ENCODE measurements around the gene KCNMA1. TPM values are rescaled to one million over a fixed set of nuclear protein-coding genes. Genes with fewer than 3 reads are reported as not detected.
A peak's percentile ranks its signal among the peaks of the same experiment; 100 is the strongest.

The KCNMA1 gene
- total and polyA plus RNA-seq, 2 donors (not counting 1 experiment from before 2014, with no cell fraction given): 0.82 to 3.1 TPM

GRCh38 chr10:76829724-76830123, 807.9 kb downstream of the KCNMA1 start:
- intact Hi-C loops (cut with micrococcal nuclease): no loop called here
- no peaks in the 10 kb centered on the region for H3K36me3 ChIP-seq (replicated peaks in 1 of 2; ENCODE audit: control extremely low read depth in 1 of 2, control insufficient read depth in 1 of 2, extremely low read depth in 1 of 2, insufficient read depth in 2 of 2, low read length in 1 of 2)
- no peak overlapping the region for H3K4me3 ChIP-seq (ENCODE audit: control extremely low read depth in 1 of 5, extremely low read depth in 1 of 5, insufficient read depth in 1 of 5, low read depth in 2 of 5, low read length in 4 of 5)
- ChIA-PET POLR2A (no interaction called here), CTCF (no interaction called here)
- H3K27ac ChIP-seq (ENCODE audit: low read length in 2 of 2): no peak overlapping the region
- TF ChIP-seq CTCF (IDR thresholded peaks at IDR 0.05) (no peak), EZH2 (IDR thresholded peaks at IDR 0.05; ENCODE audit: borderline replicate concordance, insufficient read depth, low read depth, low read length, poor library complexity, severe bottlenecking) (no peak)
- H3K9ac ChIP-seq (ENCODE audit: low read length): no peak overlapping the region
- no peak for ATAC-seq (ENCODE audit: low read depth)
- H3K4me1 Mint-ChIP-seq: no peaks in the 10 kb centered on the region
- WGBS (ENCODE audit: insufficient coverage): no CpG with 5 or more reads among the region's 2 CpGs
- no peak overlapping the region for H3K4me2 ChIP-seq (replicated peaks; ENCODE audit: low read depth, low read length, poor library complexity, severe bottlenecking)
- no peak overlapping the region for H3K27ac Mint-ChIP-seq
- no peaks in the 10 kb centered on the region for H3K79me2 ChIP-seq (ENCODE audit: control insufficient read depth, insufficient read depth, low read length)
- H3K9me3 Mint-ChIP-seq (ENCODE audit: insufficient read depth): no peaks in the 10 kb centered on the region
- no peaks in the 10 kb centered on the region for H3K9me3 ChIP-seq (ENCODE audit: control extremely low read depth in 1 of 3, control insufficient read depth in 2 of 3, insufficient read depth in 1 of 3, low read length in 2 of 3)
- H3K27me3 ChIP-seq (replicated peaks in 1 of 4; ENCODE audit: control extremely low read depth in 1 of 4, control insufficient read depth in 3 of 4, insufficient read depth in 4 of 4, low read length in 3 of 4): no peaks in the 10 kb centered on the region
- DNase-seq: no peak
- no peaks in the 10 kb centered on the region for H3K4me1 ChIP-seq (ENCODE audit: control insufficient read depth in 2 of 2, insufficient read depth in 2 of 2, low read length in 2 of 2)
- no peak overlapping the region for H3K4me3 Mint-ChIP-seq
- H4K20me1 ChIP-seq (ENCODE audit: control insufficient read depth, insufficient read depth, low read length, poor library complexity, severe bottlenecking): no peaks in the 10 kb centered on the region
- no peak overlapping the region for H2AFZ ChIP-seq (ENCODE audit: insufficient read depth, low read depth, low read length, poor library complexity, severe bottlenecking)
- H3K27me3 Mint-ChIP-seq: peaks cover 14% of the 10 kb centered on the region

Small RNA genes lying within 50 kb of the gene (small RNA-seq; reads per million reads assigned to genes)
- gene ATP5MC1P8 (ENCODE audit: insufficient read length, low read depth, low replicate concordance): not detected
- gene COX6CP15 (ENCODE audit: insufficient read length, low read depth, low replicate concordance): not detected
- not detected for gene RF00322 (ENCODE audit: insufficient read length, low read depth, low replicate concordance)
- 17.1 reads per million, percentile 88 among the genes with 10 or more reads in this experiment for gene RNA5SP321 (ENCODE audit: insufficient read length, low read depth, low replicate concordance)

All from B cell (primary cell).